IPS-15b (cell line): Measurements from ENCODE around the gene INHBC.
A peak's percentile ranks its signal among the peaks of the same experiment; 100 is the strongest.
"Not testable (repeated sequence)": the region's sequence is repeated elsewhere in the genome, so short reads cannot be mapped to it uniquely, and the experiment has no call there.

Experiments used
- H3K27me3 ChIP-seq: one replicate; pipeline ENCODE4 v1.6.1; 2013; ENCODE audit warnings: low read length; ENCODE audit not compliant: control insufficient read depth, insufficient read depth
- H3K36me3 ChIP-seq: one replicate; pipeline ENCODE4 v1.6.1; 2013; ENCODE audit warnings: low read length; ENCODE audit not compliant: control insufficient read depth, insufficient read depth
- H3K4me1 ChIP-seq: one replicate; pipeline ENCODE4 v1.6.1; 2013; ENCODE audit warnings: mild to moderate bottlenecking, low read length; ENCODE audit not compliant: control insufficient read depth, insufficient read depth
- H3K4me3 ChIP-seq: one replicate; pipeline ENCODE4 v1.5.1; 2013; ENCODE audit warnings: low read depth, low read length
- H3K9ac ChIP-seq: one replicate; pipeline ENCODE4 v1.6.1; 2013; ENCODE audit warnings: low read depth, mild to moderate bottlenecking, low read length
- H3K9me3 ChIP-seq: one replicate; pipeline ENCODE4 v1.6.1; 2013; ENCODE audit warnings: mild to moderate bottlenecking, low read length; ENCODE audit not compliant: control insufficient read depth, insufficient read depth

Gene INHBC

DNA sequence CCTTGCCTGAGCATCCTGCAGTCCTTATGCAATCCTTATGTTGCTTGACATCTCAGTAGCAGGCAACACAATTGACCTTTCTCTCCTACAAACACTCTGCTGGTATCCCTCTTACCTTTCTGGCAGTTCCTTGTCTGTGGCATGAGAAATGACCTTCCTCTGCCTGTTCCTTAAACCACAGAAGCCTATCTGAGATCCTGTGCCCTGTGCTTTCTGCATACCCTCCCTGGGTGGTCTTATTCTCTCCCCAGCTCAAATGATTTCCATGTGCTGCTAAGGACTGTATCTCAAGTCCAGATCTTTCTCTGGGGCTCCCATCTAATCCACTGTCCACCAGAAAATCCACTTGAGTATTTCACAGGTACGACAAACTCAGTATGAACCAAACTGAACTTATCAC is 47.1 kb downstream of the INHBC start:
- Histone ChIP-seq H3K9ac (no peak overlapping the region), H3K36me3 (no peaks in the 10 kb centered on the region), H3K27me3 (peaks cover 18% of the 10 kb centered on the region), H3K4me1 (peaks cover 8% of the 10 kb centered on the region), H3K4me3 (no peak overlapping the region), H3K9me3 (no peaks in the 10 kb centered on the region)

DNA sequence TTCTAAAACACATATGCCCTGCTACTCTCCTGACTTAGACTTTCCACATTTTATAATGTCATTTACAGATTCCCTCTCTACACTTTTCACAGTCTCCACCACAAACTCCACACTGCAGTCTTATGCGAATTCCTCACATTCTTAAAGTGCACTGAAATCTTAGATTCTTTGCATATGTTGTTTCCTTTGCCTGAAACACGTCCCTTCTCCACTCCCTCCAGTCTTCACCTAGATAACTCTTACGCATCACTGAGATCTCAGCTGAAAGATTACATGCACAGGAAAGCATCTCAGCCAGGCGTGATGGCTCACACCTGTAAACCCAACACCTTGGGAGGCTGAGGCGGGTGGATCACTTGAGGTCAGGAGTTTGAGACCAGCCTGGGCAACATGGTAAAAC is 48.9 kb downstream of the INHBC start:
- H3K4me3 ChIP-seq: no peak overlapping the region
- peaks cover 9% of the 10 kb centered on the region for H3K27me3 ChIP-seq
- H3K9me3 ChIP-seq: no peaks in the 10 kb centered on the region
- H3K4me1 ChIP-seq: peaks cover 5% of the 10 kb centered on the region
- H3K36me3 ChIP-seq: peaks cover 4% of the 10 kb centered on the region
- H3K9ac ChIP-seq: no peak overlapping the region

- H3K36me3 ChIP-seq: peaks cover 18% of the 10 kb centered on the region
- H3K4me3 ChIP-seq: no peak overlapping the region
- H3K27me3 ChIP-seq: no peaks in the 10 kb centered on the region
- peaks cover 5% of the 10 kb centered on the region for H3K4me1 ChIP-seq
- H3K9me3 ChIP-seq: no peaks in the 10 kb centered on the region
- H3K9ac ChIP-seq: no peak overlapping the region
Observed at GRCh38 chr12:57485695-57486094, 51.1 kb downstream of the INHBC start.

DNA sequence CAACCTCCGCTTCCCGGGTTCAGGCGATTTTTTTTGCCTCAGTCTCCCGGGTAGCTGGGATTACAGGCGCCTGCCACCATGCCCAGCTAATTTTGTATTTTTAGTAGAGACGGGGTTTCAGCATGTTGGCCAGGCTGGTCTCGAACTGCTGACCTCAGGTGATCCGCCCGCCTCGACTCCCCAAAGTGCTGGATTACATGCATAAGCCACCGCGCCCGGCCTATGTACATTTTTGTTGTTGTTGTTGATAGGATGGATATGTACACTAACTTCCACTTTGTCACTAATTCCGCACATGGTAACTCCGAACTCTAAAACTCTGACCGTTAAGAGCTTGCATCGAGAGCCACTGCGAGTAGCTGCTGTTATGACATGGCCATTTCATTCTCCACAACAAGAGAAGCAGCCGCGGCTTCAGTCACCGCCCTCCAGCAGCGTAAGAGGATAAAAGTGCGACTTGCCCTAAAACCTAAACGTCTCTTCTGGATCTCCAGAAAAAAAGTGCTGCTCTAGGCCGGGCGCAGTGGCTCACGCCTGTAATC is 52.5 kb downstream of the INHBC start:
- H3K9ac ChIP-seq: no peak overlapping the region
- peaks cover 26% of the 10 kb centered on the region for H3K36me3 ChIP-seq
- H3K9me3 ChIP-seq: no peaks in the 10 kb centered on the region
- H3K4me3 ChIP-seq: no peak overlapping the region
- H3K4me1 ChIP-seq: peaks cover 5% of the 10 kb centered on the region
- H3K27me3 ChIP-seq: no peaks in the 10 kb centered on the region

DNA sequence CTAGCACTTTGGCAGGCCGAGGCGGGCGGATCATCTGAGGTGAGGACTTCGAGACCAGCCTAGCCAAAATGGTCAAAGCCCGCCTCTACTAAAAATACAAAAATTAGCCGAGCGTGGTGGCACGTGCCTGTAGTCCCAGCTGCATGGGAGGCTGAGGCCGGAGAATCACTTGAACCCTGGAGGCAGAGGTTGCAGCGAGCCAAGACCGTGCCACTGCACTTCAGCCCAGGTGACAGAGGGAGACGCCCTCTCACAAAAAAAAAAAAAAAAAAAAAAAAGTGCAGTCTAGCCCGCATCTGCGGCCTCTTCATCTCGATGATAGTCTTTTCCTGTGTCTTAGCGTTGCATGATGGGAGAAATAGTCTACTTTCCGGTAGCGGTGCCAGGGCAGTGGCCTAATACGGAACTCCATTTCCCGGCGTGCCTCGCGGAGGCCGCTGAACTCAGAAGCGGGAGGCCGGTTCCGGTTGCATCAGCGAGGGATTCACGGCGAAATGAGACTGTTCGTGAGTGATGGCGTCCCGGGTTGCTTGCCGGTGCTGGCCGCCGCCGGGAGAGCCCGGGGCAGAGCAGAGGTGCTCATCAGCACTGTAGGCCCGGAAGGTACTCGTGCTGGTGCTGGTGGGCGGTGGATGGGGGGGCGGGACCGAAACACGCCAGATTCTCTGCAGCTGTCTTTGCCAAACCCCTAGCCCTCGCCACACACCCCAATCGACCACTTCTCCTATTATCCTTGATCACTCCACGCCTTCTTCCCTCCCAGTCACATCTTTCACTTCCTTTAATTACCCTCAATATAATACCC is 53.2 kb downstream of the INHBC start, which contains the start of gene MARS1:
Gene MARS1 (plus strand): TSS at position 472 of the 805 bp plus-strand sequence. CDS start 23 bp downstream, at position 495.
- H3K9me3 ChIP-seq: no peaks in the 10 kb centered on the region
- peaks cover 5% of the 10 kb centered on the region for H3K4me1 ChIP-seq
- H3K4me3 ChIP-seq: peak within 1 kb of the TSS; percentile 96
- no peaks in the 10 kb centered on the region for H3K27me3 ChIP-seq
- peaks cover 30% of the 10 kb centered on the region for H3K36me3 ChIP-seq
- H3K9ac ChIP-seq: peak within 1 kb of the TSS; percentile 97

GRCh38 chr12:57488402-57489156 is 54.0 kb downstream of the INHBC start:
- no peaks in the 10 kb centered on the region for H3K27me3 ChIP-seq
- H3K9ac ChIP-seq: peak overlapping the region; percentile 97
- peaks cover under 1% of the 10 kb centered on the region for H3K4me1 ChIP-seq
- H3K4me3 ChIP-seq: peak overlapping the region; percentile 96
- no peaks in the 10 kb centered on the region for H3K9me3 ChIP-seq
- H3K36me3 ChIP-seq: peaks cover 32% of the 10 kb centered on the region

GRCh38 chr12:57489157-57489641 is 54.6 kb downstream of the INHBC start:
- no peaks in the 10 kb centered on the region for H3K9me3 ChIP-seq
- no peaks in the 10 kb centered on the region for H3K4me1 ChIP-seq
- peak overlapping the region; percentile 17 for H3K9ac ChIP-seq
- peaks cover 34% of the 10 kb centered on the region for H3K36me3 ChIP-seq
- H3K4me3 ChIP-seq: peak overlapping the region; percentile 96
- H3K27me3 ChIP-seq: no peaks in the 10 kb centered on the region

- Histone ChIP-seq H3K4me3 (no peak overlapping the region), H3K9me3 (no peaks in the 10 kb centered on the region), H3K36me3 (peaks cover 35% of the 10 kb centered on the region), H3K9ac (no peak overlapping the region), H3K4me1 (no peaks in the 10 kb centered on the region), H3K27me3 (no peaks in the 10 kb centered on the region)
Observed at GRCh38 chr12:57490126-57490525, 55.5 kb downstream of the INHBC start.

DNA sequence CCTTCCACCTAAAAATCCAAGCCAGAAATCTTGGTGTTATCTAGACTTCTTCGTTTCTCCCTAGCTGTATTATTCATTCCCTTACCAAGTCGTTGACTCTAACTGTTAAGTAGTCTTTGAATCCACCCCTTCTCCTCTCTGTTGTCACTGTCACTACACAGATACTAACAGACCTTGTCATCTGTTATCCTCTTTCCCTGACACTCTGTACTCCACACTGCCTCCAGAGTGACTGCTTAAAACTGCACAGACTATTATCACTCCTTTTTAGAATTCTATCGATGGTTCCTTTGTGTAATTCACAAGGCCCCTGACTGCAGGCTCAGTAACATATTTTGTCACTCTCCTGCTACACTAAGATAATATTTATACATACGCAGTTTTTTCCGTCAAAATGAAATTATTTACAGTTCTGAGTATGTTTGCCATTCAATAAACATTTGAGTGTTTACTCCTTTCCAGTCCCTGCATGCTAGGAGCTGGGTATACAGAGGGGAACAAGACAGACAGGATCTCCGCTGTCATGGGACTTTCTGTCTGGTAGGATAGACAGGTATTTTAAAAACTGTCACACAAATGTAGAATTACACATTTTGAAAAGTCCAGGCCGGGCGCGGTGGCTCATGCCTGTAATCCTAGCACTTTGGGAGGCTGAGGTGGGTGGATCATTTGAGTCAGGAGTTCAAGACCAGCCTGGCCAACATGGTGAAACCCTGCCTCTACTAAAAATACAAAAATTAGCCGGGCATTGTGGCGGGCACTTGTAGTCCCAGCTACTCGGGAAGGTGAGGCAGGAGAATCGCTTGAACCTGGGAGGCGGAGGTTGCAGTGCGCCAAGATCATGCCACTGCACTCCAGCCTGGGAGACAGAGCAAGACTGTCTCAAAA is 57.1 kb downstream of the INHBC start:
- H3K36me3 ChIP-seq: peaks cover 41% of the 10 kb centered on the region

GRCh38 chr12:57495051-57495701 is 60.6 kb downstream of the INHBC start:
- H3K4me3 ChIP-seq, H3K4me1 ChIP-seq, H3K9me3 ChIP-seq, H3K27me3 ChIP-seq, H3K9ac ChIP-seq: not testable (repeated sequence)
- H3K36me3 ChIP-seq: peaks cover 55% of the 10 kb centered on the region

More for the DNA sequence above, 57.1 kb downstream of the INHBC start:
- Histone ChIP-seq H3K9me3 (no peaks in the 10 kb centered on the region), H3K27me3 (no peaks in the 10 kb centered on the region), H3K4me3 (no peak overlapping the region), H3K4me1 (no peaks in the 10 kb centered on the region), H3K9ac (no peak overlapping the region)
